Measurements from ENCODE around the gene PLEKHM3. TPM values are rescaled to one million over a fixed set of nuclear protein-coding genes. Genes with fewer than 3 reads are reported as not detected.

Gene PLEKHM3
- total RNA-seq, 4 donors from 2014 or later: 19.1 to 26.5 (median 24.0) TPM

GRCh38 chr2:207778298-207778882 lies 246.9 kb downstream of the PLEKHM3 start:
- peaks cover 3 to 21% (median 12%) of the 10 kb centered on the region in 4 donors for H3K4me1 ChIP-seq
- TF ChIP-seq POLR2AphosphoS5 (IDR thresholded peaks at IDR 0.05) (no peak), EP300 (IDR thresholded peaks at IDR 0.05; ENCODE audit: low read depth) (no peak), CTCF (IDR thresholded peaks at IDR 0.05) (no peak), POLR2A (IDR thresholded peaks at IDR 0.05) (no peak)
- H3K27me3 ChIP-seq: no peaks in the 10 kb centered on the region
- no peak overlapping the region for H3K4me3 ChIP-seq
- intact Hi-C loops (cut with DNase I; ENCODE audit: low total_unique reads) (no loop called here), in situ Hi-C loops (cut with MboI; ENCODE audit: low pct_ligation_motif_present in 1 of 4, low pct_unique_long_range_greater_than_20kb in 1 of 4, low sequenced_read_pairs in 3 of 4) (no loop called here)
- H3K27ac ChIP-seq: no peak overlapping the region
- H3K36me3 ChIP-seq: no peaks in the 10 kb centered on the region
- WGBS, 2 donors (ENCODE audit: low coverage in 1 of 2): 71 to 74% methylated on average over 4 of the region's 4 CpGs
- no peaks in the 10 kb centered on the region for H3K9me3 ChIP-seq
- DNase-seq: no peak

GRCh38 chr2:207777124-207777523 lies 248.2 kb downstream of the PLEKHM3 start:
- no peak overlapping the region for H3K4me3 ChIP-seq
- no peak for DNase-seq
- no peak overlapping the region for H3K27ac ChIP-seq
- H3K4me1 ChIP-seq: peaks cover 0 to 10% (median 4%) of the 10 kb centered on the region in 4 donors
- in situ Hi-C loops (cut with MboI; ENCODE audit: low pct_ligation_motif_present in 1 of 4, low pct_unique_long_range_greater_than_20kb in 1 of 4, low sequenced_read_pairs in 3 of 4): no loop called here
- H3K27me3 ChIP-seq: no peaks in the 10 kb centered on the region
- intact Hi-C loops (cut with DNase I; ENCODE audit: low total_unique reads): no loop called here
- TF ChIP-seq POLR2AphosphoS5 (IDR thresholded peaks at IDR 0.05): no peak
- TF ChIP-seq CTCF (IDR thresholded peaks at IDR 0.05): no peak
- TF ChIP-seq EP300 (IDR thresholded peaks at IDR 0.05; ENCODE audit: low read depth): no peak
- TF ChIP-seq POLR2A (IDR thresholded peaks at IDR 0.05): no peak
- no peaks in the 10 kb centered on the region for H3K9me3 ChIP-seq
- no peaks in the 10 kb centered on the region for H3K36me3 ChIP-seq
- WGBS, 2 donors (ENCODE audit: low coverage in 1 of 2): 83% methylated on average over 6 of the region's 6 CpGs; no CpG with 5 or more reads in 1 of the 2 donors

- intact Hi-C loops (cut with DNase I; ENCODE audit: low total_unique reads): no loop called here
- H3K27ac ChIP-seq: no peak overlapping the region
These were observed 249.9 kb downstream of the PLEKHM3 start for GRCh38 chr2:207775473-207775872.

GRCh38 chr2:207772844-207773205 lies 252.5 kb downstream of the PLEKHM3 start:
- no peak overlapping the region for H3K4me3 ChIP-seq
- TF ChIP-seq CTCF (IDR thresholded peaks at IDR 0.05) (no peak), POLR2AphosphoS5 (IDR thresholded peaks at IDR 0.05) (no peak), EP300 (IDR thresholded peaks at IDR 0.05; ENCODE audit: low read depth) (no peak), POLR2A (IDR thresholded peaks at IDR 0.05) (no peak)
- H3K27me3 ChIP-seq: no peaks in the 10 kb centered on the region
- WGBS, 2 donors (ENCODE audit: low coverage in 1 of 2): 91 to 94% methylated on average over 6 to 13 of the region's 13 CpGs
- intact Hi-C loops (cut with DNase I; ENCODE audit: low total_unique reads): loop anchor here (5.0 kb wide), 1 partner anchor 189 kb away; no protein-coding TSS in a partner anchor
- H3K9me3 ChIP-seq: no peaks in the 10 kb centered on the region
- H3K36me3 ChIP-seq: no peaks in the 10 kb centered on the region
- peaks cover 3 to 17% (median 11%) of the 10 kb centered on the region in 4 donors for H3K4me1 ChIP-seq
- in situ Hi-C loops (cut with MboI; ENCODE audit: low pct_ligation_motif_present in 1 of 4, low pct_unique_long_range_greater_than_20kb in 1 of 4, low sequenced_read_pairs in 3 of 4): no loop called here
- H3K27ac ChIP-seq: no peak overlapping the region
- DNase-seq: no peak

More at GRCh38 chr2:207775473-207775872, 249.9 kb downstream of the PLEKHM3 start:
- WGBS, 2 donors (ENCODE audit: low coverage in 1 of 2): 74% methylated on average over 3 of the region's 3 CpGs; no CpG with 5 or more reads in 1 of the 2 donors
- H3K36me3 ChIP-seq: no peaks in the 10 kb centered on the region
- no peaks in the 10 kb centered on the region for H3K27me3 ChIP-seq
- peaks cover 0 to 14% (median 4%) of the 10 kb centered on the region in 4 donors for H3K4me1 ChIP-seq
- H3K9me3 ChIP-seq: no peaks in the 10 kb centered on the region
- DNase-seq: no peak
- no peak overlapping the region for H3K4me3 ChIP-seq
- no peak for TF ChIP-seq CTCF (IDR thresholded peaks at IDR 0.05)
- TF ChIP-seq EP300 (IDR thresholded peaks at IDR 0.05; ENCODE audit: low read depth): no peak
- no peak for TF ChIP-seq POLR2AphosphoS5 (IDR thresholded peaks at IDR 0.05)
- no peak for TF ChIP-seq POLR2A (IDR thresholded peaks at IDR 0.05)
- in situ Hi-C loops (cut with MboI; ENCODE audit: low pct_ligation_motif_present in 1 of 4, low pct_unique_long_range_greater_than_20kb in 1 of 4, low sequenced_read_pairs in 3 of 4): no loop called here

Measured in transverse colon (tissue), 4 donors.